LNCAP (cell line): ENCODE results near the gene HOMER2.

Experiments
- TF ChIP-seq, protein P1 (sequence below): fragments of 450-650 bp; IDR thresholded peaks from 2 replicates; pipeline ENCODE4 v1.5.1; 2017; ENCODE audit warnings: mild to moderate bottlenecking

Gene HOMER2

GRCh38 chr15:82963471-82964341 is 11.2 kb upstream of the HOMER2 start:
- TF ChIP-seq, protein P1, sequence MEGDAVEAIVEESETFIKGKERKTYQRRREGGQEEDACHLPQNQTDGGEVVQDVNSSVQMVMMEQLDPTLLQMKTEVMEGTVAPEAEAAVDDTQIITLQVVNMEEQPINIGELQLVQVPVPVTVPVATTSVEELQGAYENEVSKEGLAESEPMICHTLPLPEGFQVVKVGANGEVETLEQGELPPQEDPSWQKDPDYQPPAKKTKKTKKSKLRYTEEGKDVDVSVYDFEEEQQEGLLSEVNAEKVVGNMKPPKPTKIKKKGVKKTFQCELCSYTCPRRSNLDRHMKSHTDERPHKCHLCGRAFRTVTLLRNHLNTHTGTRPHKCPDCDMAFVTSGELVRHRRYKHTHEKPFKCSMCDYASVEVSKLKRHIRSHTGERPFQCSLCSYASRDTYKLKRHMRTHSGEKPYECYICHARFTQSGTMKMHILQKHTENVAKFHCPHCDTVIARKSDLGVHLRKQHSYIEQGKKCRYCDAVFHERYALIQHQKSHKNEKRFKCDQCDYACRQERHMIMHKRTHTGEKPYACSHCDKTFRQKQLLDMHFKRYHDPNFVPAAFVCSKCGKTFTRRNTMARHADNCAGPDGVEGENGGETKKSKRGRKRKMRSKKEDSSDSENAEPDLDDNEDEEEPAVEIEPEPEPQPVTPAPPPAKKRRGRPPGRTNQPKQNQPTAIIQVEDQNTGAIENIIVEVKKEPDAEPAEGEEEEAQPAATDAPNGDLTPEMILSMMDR, result no peak

DNA sequence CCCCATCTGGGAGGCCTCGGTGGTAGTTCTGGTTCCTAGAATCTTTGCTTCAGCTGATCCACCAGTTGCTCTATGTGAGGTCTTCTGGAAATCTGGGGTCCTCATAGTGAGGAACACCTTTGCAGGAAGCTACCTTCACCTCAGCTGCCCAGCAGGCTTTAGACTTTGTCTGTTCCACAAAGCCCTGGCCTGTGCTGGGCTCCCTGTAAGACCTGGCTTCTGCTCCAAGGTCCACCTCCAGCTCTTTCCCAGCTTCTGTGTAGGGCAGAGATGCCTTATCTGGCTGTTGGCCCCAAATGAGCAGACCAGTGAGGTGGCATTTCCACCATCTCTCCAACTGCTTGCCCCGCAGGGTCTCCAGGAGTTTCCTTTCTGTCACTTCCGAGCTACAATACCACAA is 8.2 kb upstream of the HOMER2 start:
- TF ChIP-seq, protein P1, result no peak

- TF ChIP-seq, protein P1, result no peak
Observed at GRCh38 chr15:82959423-82959822, 6.9 kb upstream of the HOMER2 start.

DNA sequence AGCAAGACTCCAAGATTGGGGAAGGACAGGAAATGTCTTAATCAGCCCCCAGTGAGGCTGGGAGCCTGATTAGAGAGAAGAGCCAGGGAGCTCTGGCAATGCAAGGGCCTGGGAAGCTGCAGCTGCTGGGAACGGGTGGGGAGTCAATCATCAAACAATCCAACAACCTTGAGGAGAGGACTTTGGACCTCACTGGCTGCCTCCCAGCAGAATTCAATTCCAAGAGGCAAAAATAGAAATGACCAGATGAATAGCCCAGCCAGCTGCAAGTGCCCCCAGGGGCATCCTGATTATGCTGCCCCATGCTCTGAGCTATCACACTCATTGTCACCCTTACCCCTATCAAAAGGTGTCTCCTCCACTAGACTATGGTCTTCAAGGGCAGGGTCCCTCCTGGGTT is 6.1 kb upstream of the HOMER2 start:
- TF ChIP-seq, protein P1, result no peak

- TF ChIP-seq, protein P1, result no peak
Observed at GRCh38 chr15:82951472-82952157, 905 bp downstream of the HOMER2 start.

DNA sequence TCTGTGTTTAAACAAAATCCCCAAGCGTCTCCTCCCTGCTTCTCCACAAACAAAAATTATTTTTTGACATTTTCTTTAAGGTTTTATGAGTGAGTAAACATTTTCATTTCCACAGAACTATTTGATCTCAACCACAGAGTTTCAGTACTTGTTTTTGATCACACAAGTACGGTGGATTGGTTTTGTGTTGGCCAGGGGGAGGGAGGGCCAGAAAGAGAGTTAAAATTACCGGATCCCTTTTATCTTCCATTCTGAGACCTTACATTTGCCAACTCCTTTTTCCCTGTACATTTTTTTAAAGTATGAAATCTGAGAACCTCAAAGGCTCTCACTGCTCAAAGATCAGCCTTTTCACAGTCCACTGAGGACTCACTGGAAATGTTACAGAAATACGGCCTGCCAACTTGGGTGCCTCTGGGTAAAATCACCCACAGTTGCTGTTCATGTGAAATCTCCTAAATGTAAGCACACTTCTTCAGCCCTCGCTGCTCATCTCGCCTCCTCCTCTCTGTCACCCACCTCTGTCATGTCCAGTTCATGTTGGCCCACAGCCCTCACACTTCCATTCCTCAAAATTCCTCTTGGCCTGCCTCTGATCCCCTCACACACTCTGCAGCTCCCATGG is 1.7 kb downstream of the HOMER2 start:
- TF ChIP-seq, protein P1, result no peak

GRCh38 chr15:82950295-82950694 is 2.2 kb downstream of the HOMER2 start:
- TF ChIP-seq, protein P1, result no peak
